ENCODE data around the gene AKAP8L. TPM values are rescaled to one million over a fixed set of nuclear protein-coding genes. Genes with fewer than 3 reads are reported as not detected.

The AKAP8L gene
- total and polyA plus RNA-seq, 9 of the 15 experiments (the other 6 are each of a cell fraction or from before 2014, with no cell fraction given), result 2.4 to 116 (median 70.7) TPM

DNA sequence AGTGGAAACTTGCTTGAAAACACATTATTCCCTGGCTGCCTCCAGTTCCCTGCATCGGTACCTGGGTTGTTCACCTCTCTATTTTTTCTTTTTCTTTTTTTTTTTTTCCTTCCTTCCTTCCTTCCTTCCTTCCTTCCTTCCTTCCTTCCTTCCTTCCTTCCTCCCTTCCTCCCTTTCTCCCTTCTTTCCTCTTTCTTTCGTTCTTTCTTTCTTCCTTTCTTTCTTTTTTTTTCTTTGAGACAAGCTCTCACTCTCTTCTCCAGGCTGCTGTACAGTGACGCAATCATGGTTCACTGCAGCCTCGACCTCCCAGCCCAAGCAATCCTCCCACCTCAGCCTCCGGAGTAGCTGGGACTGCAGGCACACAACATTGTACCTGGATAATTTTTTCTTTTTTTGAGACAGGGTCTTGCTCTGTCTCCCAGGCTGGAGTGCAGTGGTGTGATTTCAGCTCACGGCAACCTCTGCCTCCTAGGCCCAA lies 49.0 kb upstream of the AKAP8L start:
- Histone ChIP-seq H3K4me2 (ENCODE audit: insufficient read depth, low read length) (no peak overlapping the region), H3K9me1 (ENCODE audit: control insufficient read depth, insufficient read depth, low read length) (no peaks in the 10 kb centered on the region), H3K4me3 (no peak overlapping the region), H3K4me1 (replicated peaks in 1 of 2; ENCODE audit: control insufficient read depth in 2 of 2, insufficient read depth in 2 of 2, low read length in 2 of 2) (peaks cover 3 to 20% of the 10 kb centered on the region in 2 experiments; a peak in 4 of 5 replicates), H3K9ac (ENCODE audit: insufficient read depth in 1 of 2, low read depth in 2 of 2, low read length in 2 of 2) (no peak overlapping the region), H4K20me1 (replicated peaks; ENCODE audit: control insufficient read depth, insufficient read depth, low read length) (no peaks in the 10 kb centered on the region), H2AFZ (ENCODE audit: low read depth, low read length) (no peak overlapping the region), H3K36me3 (ENCODE audit: control insufficient read depth, insufficient read depth, low read length) (no peaks in the 10 kb centered on the region), H3K9me3 (replicated peaks; ENCODE audit: control insufficient read depth, insufficient read depth, low read depth, low read length) (no peaks in the 10 kb centered on the region), H3K79me2 (ENCODE audit: control insufficient read depth, insufficient read depth, low read length) (no peaks in the 10 kb centered on the region), H3K27me3 (ENCODE audit: control insufficient read depth in 2 of 2, insufficient read depth in 2 of 2, low read length in 2 of 2) (peaks cover 10 to 25% of the 10 kb centered on the region in 2 experiments; a peak in 4 of 5 replicates), H3K27ac (ENCODE audit: extremely low read depth, low read depth, low read length) (no peak overlapping the region)
- BruUV-seq (replicated peaks), result no TSS peak
- FAIRE-seq, result no peak
- no peak for DNase-seq (ENCODE audit: extremely low read depth in 1 of 4, low spot score in 3 of 4)
- CTCF ChIA-PET (ENCODE audit: low intra/inter-chr PET ratio), result no interaction called here
- intact Hi-C loops (cut with micrococcal nuclease), result no loop called here
- 18% methylated on average over 5 of the region's 6 CpGs for WGBS (ENCODE audit: insufficient coverage, low coverage, missing lambda C conversion rate)
- POLR2A ChIA-PET, result interaction anchor here (0.7 to 1.4 kb wide), 3 partner anchors 16 to 1047 kb away, joined by 3 to 5 read pairs (median 3); partner anchors contain the start of gene AKAP8L
- TF ChIP-seq ZNF175 (CRISPR knock-in tag; IDR thresholded peaks at IDR 0.05; ENCODE audit: low read depth) (no peak), CEBPG (CRISPR knock-in tag; IDR thresholded peaks at IDR 0.05) (no peak), CEBPG (tag; conservative IDR thresholded peaks at IDR 0.05 in 1 of 2, IDR thresholded peaks at IDR 0.05 in 1 of 2) (peak in 1 of 2 experiments; percentile 36; a peak in 1 of 4 replicates), CEBPB (tag; IDR thresholded peaks at IDR 0.05) (peak; percentile 41; the same call in 1 of the 2 replicates), ZNF512 (tag; IDR thresholded peaks at IDR 0.05) (peak; percentile 86)
- no peak for ATAC-seq
- in situ Hi-C loops (cut with MboI), result no loop called here
